ENCODE measurements around the gene MAP3K20. TPM values are rescaled to one million over a fixed set of nuclear protein-coding genes. Genes with fewer than 3 reads are reported as not detected.
A peak's percentile ranks its signal among the peaks of the same experiment; 100 is the strongest.

The MAP3K20 gene
- total and polyA plus RNA-seq, 2 experiments from 2014 or later = 151 to 169 TPM

DNA sequence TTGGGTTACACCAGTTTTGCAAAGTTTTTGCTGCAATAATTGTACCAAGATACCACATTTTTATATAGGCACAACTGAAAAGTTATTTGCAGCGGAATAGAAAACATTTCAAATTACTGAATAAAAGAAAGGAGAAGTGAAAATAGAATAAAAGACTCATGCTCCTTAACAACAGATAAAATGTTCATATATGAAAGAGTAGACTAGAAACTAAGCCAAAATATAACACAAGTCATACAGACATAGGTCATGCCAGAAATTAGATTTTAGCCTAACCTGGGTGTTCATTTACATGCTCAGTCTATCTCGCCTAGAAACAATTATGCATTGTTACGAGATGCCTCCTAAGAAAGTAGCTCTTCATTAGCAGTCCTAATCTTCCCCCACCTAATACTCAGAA lies 16.4 kb upstream of the MAP3K20 start:
- TF ChIP-seq, protein P1, sequence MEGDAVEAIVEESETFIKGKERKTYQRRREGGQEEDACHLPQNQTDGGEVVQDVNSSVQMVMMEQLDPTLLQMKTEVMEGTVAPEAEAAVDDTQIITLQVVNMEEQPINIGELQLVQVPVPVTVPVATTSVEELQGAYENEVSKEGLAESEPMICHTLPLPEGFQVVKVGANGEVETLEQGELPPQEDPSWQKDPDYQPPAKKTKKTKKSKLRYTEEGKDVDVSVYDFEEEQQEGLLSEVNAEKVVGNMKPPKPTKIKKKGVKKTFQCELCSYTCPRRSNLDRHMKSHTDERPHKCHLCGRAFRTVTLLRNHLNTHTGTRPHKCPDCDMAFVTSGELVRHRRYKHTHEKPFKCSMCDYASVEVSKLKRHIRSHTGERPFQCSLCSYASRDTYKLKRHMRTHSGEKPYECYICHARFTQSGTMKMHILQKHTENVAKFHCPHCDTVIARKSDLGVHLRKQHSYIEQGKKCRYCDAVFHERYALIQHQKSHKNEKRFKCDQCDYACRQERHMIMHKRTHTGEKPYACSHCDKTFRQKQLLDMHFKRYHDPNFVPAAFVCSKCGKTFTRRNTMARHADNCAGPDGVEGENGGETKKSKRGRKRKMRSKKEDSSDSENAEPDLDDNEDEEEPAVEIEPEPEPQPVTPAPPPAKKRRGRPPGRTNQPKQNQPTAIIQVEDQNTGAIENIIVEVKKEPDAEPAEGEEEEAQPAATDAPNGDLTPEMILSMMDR (IDR thresholded peaks at IDR 0.05; ENCODE audit: low read depth, low read length) = no peak
- Histone ChIP-seq H3K27ac (no peak overlapping the region), H3K27me3 (no peaks in the 10 kb centered on the region), H3K9me3 (ENCODE audit: low read depth) (no peaks in the 10 kb centered on the region), H3K4me3 (no peak overlapping the region), H3K4me1 (ENCODE audit: low read depth) (no peaks in the 10 kb centered on the region), H3K36me3 (no peaks in the 10 kb centered on the region)
- DNase-seq (ENCODE audit: low read depth in 1 of 2, low spot score in 1 of 2) = no peak

DNA sequence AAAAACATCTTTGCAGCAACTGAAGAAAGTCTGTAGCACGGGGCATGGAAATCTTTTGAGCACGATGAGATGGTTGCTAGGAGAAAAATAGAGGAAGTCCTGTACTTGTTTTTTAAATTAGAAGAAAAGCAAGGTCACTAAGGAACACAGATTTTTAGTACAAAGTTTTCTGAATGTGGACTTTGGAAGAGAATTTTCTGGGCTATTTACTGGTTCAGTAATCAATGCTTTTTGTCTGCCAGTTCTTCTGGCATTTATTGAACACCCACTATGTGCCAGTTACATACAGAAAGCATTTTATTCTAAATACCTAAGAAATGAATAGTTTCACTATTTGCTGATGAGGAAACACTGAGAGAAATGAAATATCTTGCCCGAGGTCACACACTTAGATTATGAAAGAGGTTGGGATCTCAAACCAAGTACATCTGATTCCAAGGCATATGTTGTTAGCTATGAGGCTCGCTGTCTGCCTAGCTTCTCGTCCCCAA lies 15.6 kb upstream of the MAP3K20 start:
- Histone ChIP-seq H3K27me3 (no peaks in the 10 kb centered on the region), H3K4me3 (no peak overlapping the region), H3K9me3 (ENCODE audit: low read depth) (no peaks in the 10 kb centered on the region), H3K27ac (no peak overlapping the region), H3K4me1 (ENCODE audit: low read depth) (no peaks in the 10 kb centered on the region), H3K36me3 (no peaks in the 10 kb centered on the region)
- TF ChIP-seq, protein P1 (IDR thresholded peaks at IDR 0.05; ENCODE audit: low read depth, low read length) = no peak
- DNase-seq (ENCODE audit: low read depth in 1 of 2, low spot score in 1 of 2) = peak in 1 of 2 donors; percentile 54

DNA sequence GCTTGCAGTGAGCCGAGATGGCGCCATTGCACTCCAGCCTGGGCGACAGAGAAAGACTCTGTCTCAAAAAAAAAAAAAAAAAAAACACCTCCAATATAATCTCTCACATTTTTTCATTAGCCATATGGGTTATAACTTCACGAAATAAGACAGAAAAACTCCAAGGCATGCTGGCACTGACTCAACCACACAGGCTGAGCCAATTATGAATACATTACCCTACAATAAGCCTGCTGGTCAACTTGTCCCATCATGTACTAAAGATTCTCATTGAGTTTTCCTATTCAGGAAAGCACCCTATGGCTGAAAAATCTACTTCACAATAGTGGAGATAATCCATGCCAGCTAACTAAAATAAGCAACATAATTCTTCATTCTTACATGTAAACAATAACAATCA lies 12.8 kb upstream of the MAP3K20 start:
- Histone ChIP-seq H3K4me3 (no peak overlapping the region), H3K27ac (no peak overlapping the region), H3K36me3 (no peaks in the 10 kb centered on the region), H3K4me1 (ENCODE audit: low read depth) (no peaks in the 10 kb centered on the region), H3K27me3 (no peaks in the 10 kb centered on the region), H3K9me3 (ENCODE audit: low read depth) (no peaks in the 10 kb centered on the region)
- TF ChIP-seq, protein P1 (IDR thresholded peaks at IDR 0.05; ENCODE audit: low read depth, low read length) = no peak
- DNase-seq (ENCODE audit: low read depth in 1 of 2, low spot score in 1 of 2) = peak in 1 of 2 donors; percentile 39

DNA sequence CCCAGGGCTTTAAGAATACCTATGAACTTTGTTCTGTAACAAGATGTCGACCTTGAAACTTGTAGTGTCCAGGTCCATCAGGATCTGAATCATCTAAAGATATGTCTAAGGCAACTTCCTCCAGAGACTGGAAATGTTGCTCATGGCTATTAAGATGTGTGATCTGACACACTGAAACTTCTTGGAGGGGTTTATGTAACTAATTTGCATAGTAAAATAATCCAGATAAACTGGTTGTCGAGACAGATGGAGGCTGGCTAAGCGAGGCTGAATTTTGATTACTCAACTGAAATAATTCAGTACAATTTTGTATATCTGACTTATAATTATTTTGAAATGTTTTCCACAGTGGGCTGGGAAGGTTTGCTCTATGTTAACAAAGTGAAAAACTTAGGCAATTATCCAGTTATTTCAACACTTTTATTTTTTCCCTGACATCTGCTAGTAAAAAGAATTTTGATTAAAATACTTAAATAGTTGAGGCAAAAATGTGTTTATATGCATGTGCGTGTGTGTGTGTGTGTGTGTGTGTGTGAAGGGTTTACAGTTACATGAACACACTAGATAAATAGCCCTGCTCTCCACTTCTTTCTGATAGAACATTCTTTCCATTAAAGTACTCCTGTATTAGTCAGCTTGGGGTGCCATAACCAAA lies 11.4 kb upstream of the MAP3K20 start:
- DNase-seq (ENCODE audit: low read depth in 1 of 2, low spot score in 1 of 2) = peak in 1 of 2 donors; percentile 52
- TF ChIP-seq, protein P1 (IDR thresholded peaks at IDR 0.05; ENCODE audit: low read depth, low read length) = no peak

DNA sequence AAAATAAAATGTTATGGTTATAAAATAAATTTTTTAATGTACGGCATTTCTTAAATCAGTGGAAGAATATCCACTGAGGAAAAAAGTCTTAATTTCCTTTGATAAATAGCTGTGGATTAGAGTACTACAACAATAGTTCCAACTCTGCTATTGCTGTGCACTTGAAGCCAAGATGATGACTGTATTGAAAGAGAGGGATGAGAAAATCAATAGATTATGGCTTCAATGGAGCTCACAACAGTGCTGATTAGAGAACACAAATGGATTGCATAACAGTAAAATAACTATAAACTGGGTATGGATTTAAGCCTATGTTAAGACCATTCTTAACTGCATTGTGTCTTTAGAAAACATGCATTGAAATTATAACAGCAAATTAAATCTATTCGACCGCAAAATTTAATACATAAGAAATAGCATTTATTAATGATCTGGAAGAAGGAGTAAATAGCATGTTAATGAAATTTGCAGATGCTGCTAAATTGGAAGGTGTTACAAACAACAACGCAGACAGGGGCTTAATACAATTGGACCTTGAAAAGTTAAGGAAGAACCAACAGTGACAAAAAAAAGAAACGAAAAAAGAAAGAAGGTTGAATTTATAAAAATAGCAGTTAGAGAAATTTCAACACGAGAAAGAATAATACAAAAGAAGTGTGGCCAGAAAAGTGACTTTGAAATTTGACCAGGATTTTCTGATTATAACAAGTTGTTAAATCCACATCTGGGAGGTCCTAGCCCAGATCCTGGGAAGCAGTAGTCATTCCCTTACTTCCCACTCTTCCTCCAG lies 8.6 kb upstream of the MAP3K20 start:
- DNase-seq (ENCODE audit: low read depth in 1 of 2, low spot score in 1 of 2) = no peak
- TF ChIP-seq, protein P1 (IDR thresholded peaks at IDR 0.05; ENCODE audit: low read depth, low read length) = no peak

More for the DNA sequence above, 11.4 kb upstream of the MAP3K20 start:
- H3K4me3 ChIP-seq = no peak overlapping the region
- no peak overlapping the region for H3K27ac ChIP-seq
- H3K27me3 ChIP-seq = no peaks in the 10 kb centered on the region
- no peaks in the 10 kb centered on the region for H3K36me3 ChIP-seq
- H3K9me3 ChIP-seq (ENCODE audit: low read depth) = no peaks in the 10 kb centered on the region
- H3K4me1 ChIP-seq (ENCODE audit: low read depth) = no peaks in the 10 kb centered on the region

More for the DNA sequence above, 8.6 kb upstream of the MAP3K20 start:
- H3K36me3 ChIP-seq = no peaks in the 10 kb centered on the region
- H3K9me3 ChIP-seq (ENCODE audit: low read depth) = no peaks in the 10 kb centered on the region
- no peaks in the 10 kb centered on the region for H3K27me3 ChIP-seq
- H3K4me3 ChIP-seq = no peak overlapping the region
- H3K4me1 ChIP-seq (ENCODE audit: low read depth) = no peaks in the 10 kb centered on the region
- no peak overlapping the region for H3K27ac ChIP-seq
